ENCODE measurements around the gene OR10D3. TPM values are rescaled to one million over a fixed set of nuclear protein-coding genes. Genes with fewer than 3 reads are reported as not detected.
"Not testable (repeated sequence)": the region's sequence is repeated elsewhere in the genome, so short reads cannot be mapped to it uniquely, and the experiment has no call there.

OR10D3 gene
- total and polyA plus RNA-seq, 8 donors = not detected

- Histone ChIP-seq H3K27ac (no peak overlapping the region), H3K4me3 (no peak overlapping the region), H3K4me1 (no peaks in the 10 kb centered on the region), H3K27me3 (no peaks in the 10 kb centered on the region), H3K36me3 (no peaks in the 10 kb centered on the region), H3K9me3 (no peaks in the 10 kb centered on the region)
- no peak for DNase-seq
- no peak for TF ChIP-seq CTCF (IDR thresholded peaks at IDR 0.05)
- no peak for ATAC-seq
- intact Hi-C loops (cut with DNase I) = no loop called here
These were observed 29.3 kb upstream of the OR10D3 start for GRCh38 chr11:124153821-124154220.

DNA sequence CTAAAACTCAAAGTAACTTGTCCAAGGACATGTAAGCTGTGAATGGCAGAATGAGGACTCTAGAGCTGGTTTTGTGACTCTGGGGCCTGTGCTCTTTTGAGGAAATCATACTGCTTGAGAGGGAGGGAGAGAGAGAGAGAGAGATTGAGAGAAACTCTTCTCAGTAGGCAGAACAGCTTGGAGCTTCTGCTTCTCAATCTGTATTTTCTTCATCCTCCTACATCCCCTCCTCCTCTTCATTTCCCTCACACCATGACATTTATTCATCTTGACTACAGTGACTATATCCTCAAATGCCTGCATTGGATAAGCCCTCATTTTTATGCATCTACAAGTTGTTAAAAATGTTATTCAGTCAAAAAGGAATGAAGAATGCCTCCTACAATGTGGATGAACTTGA, 23.7 kb upstream of the OR10D3 start:
- no peaks in the 10 kb centered on the region for H3K36me3 ChIP-seq
- ATAC-seq (no peak), DNase-seq (no peak)
- no peak overlapping the region for H3K4me3 ChIP-seq
- intact Hi-C loops (cut with DNase I) = no loop called here
- no peaks in the 10 kb centered on the region for H3K9me3 ChIP-seq
- no peaks in the 10 kb centered on the region for H3K27me3 ChIP-seq
- H3K4me1 ChIP-seq = no peaks in the 10 kb centered on the region
- TF ChIP-seq CTCF (IDR thresholded peaks at IDR 0.05) = no peak
- H3K27ac ChIP-seq = no peak overlapping the region

DNA sequence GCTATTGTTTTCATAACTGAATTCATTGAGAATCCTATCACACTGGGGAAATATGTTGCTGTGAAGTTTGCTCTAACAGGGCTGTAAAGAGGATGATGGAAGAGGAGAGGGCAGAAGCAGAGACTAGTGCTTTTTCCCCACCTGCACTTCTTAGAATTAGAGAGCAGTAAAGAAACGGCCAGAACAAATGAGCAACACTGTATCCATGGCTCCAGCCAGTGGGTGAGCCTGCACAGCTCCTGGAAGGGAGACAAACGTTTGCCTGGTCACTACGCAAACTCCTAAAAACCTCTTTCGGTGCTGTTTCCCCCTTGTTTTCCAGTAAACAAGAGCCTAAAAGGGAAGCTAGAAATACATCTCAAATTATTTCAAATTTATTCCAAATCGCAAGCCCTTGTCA, 22.2 kb upstream of the OR10D3 start:
- Histone ChIP-seq H3K4me1 (no peaks in the 10 kb centered on the region), H3K9me3 (no peaks in the 10 kb centered on the region), H3K27me3 (no peaks in the 10 kb centered on the region), H3K4me3 (no peak overlapping the region), H3K27ac (no peak overlapping the region), H3K36me3 (no peaks in the 10 kb centered on the region)
- DNase-seq (no peak), ATAC-seq (no peak)
- TF ChIP-seq CTCF (IDR thresholded peaks at IDR 0.05) = no peak
- intact Hi-C loops (cut with DNase I) = no loop called here

GRCh38 chr11:124167826-124168231, 15.3 kb upstream of the OR10D3 start:
- Histone ChIP-seq H3K27ac (no peak overlapping the region), H3K9me3 (no peaks in the 10 kb centered on the region), H3K36me3 (no peaks in the 10 kb centered on the region), H3K4me3 (no peak overlapping the region), H3K27me3 (no peaks in the 10 kb centered on the region), H3K4me1 (no peaks in the 10 kb centered on the region)
- no peak for ATAC-seq
- intact Hi-C loops (cut with DNase I) = no loop called here
- no peak for DNase-seq
- no peak for TF ChIP-seq CTCF (IDR thresholded peaks at IDR 0.05)

- Histone ChIP-seq H3K9me3 (no peaks in the 10 kb centered on the region), H3K4me3 (no peak overlapping the region), H3K36me3 (no peaks in the 10 kb centered on the region), H3K27ac (no peak overlapping the region), H3K4me1 (no peaks in the 10 kb centered on the region), H3K27me3 (no peaks in the 10 kb centered on the region)
- DNase-seq (no peak), ATAC-seq (no peak)
- TF ChIP-seq CTCF (IDR thresholded peaks at IDR 0.05) = no peak
- intact Hi-C loops (cut with DNase I) = no loop called here
These were observed 14.3 kb upstream of the OR10D3 start for GRCh38 chr11:124168796-124169195.

- H3K4me1 ChIP-seq; H3K27ac ChIP-seq; H3K9me3 ChIP-seq; H3K27me3 ChIP-seq; H3K36me3 ChIP-seq; intact Hi-C loops (cut with DNase I); ATAC-seq; H3K4me3 ChIP-seq; DNase-seq: not testable (repeated sequence)
These were observed 12.8 kb upstream of the OR10D3 start for GRCh38 chr11:124170315-124170714.

All from left lung (tissue), 10 donors.